CD4-positive, alpha-beta T cell (primary cell): Measurements from ENCODE around the gene MT1G. TPM values are rescaled to one million over a fixed set of nuclear protein-coding genes. Genes with fewer than 3 reads are reported as not detected.
A peak's percentile ranks its signal among the peaks of the same experiment; 100 is the strongest.

Experiments
- ATAC-seq: fragments of 200-7000 bp; cut with Tn5 transposase; one replicate; pipeline ENCODE4 v1.10.0; 2022; ENCODE audit warnings: mild to moderate bottlenecking; ENCODE audit not compliant: poor library complexity
- CTCF ChIA-PET: fragments of 350-600 bp; sonication (Branson Sonifier 250); formaldehyde crosslinking; loops from one replicate; lab custom pipeline; 2021; ENCODE audit warnings: antibody characterized with exemption, inconsistent platforms; lab: Charles Lee
- POLR2A ChIA-PET: fragments of 350-600 bp; sonication (Branson Sonifier 250); formaldehyde crosslinking; loops from one replicate; lab custom pipeline; 2021; ENCODE audit warnings: antibody characterized with exemption, inconsistent platforms; lab: Charles Lee
- DNase-seq, 14 experiments: peaks; one replicate each; pipeline ENCODE4 v3.0.0-alpha.2; 2013 to 2020; ENCODE audit warnings: mixed read lengths in 2 of 14
- H3K27ac ChIP-seq, 2 donors: one replicate each; pipeline versions ENCODE4 v1.5.1 to v1.7.0; 2013; ENCODE audit warnings: low read length in 2 of 2, low read depth in 1 of 2, mild to moderate bottlenecking in 1 of 2
- H3K27me3 ChIP-seq, 2 experiments: 1 replicate in 1 of 2; 2 replicates in 1 of 2; pipeline versions ENCODE4 v1.6.1 to v1.7.0; 2013; ENCODE audit warnings: low read length in 2 of 2, control low read depth in 1 of 2, mild to moderate bottlenecking in 1 of 2, moderate library complexity in 1 of 2; ENCODE audit not compliant: insufficient read depth in 2 of 2, control insufficient read depth in 1 of 2
- H3K36me3 ChIP-seq: one replicate; pipeline ENCODE4 v1.6.1; 2013; ENCODE audit warnings: low read length, control low read depth; ENCODE audit not compliant: insufficient read depth
- H3K4me1 ChIP-seq: one replicate; pipeline ENCODE4 v1.6.1; 2013; ENCODE audit warnings: low read length, control low read depth; ENCODE audit not compliant: insufficient read depth
- H3K4me3 ChIP-seq: one replicate; pipeline ENCODE4 v1.5.1; 2013; ENCODE audit warnings: mild to moderate bottlenecking, low read length, moderate library complexity
- H3K9me3 ChIP-seq, 2 experiments: 1 replicate in 1 of 2; 2 replicates in 1 of 2; pipeline versions ENCODE4 v1.6.1 to v1.7.0; 2013; ENCODE audit warnings: low read length in 2 of 2, mild to moderate bottlenecking in 2 of 2, control low read depth in 1 of 2, moderate library complexity in 1 of 2; ENCODE audit not compliant: control insufficient read depth in 1 of 2, insufficient read depth in 1 of 2
- H3K27ac Mint-ChIP-seq: one replicate; pipeline ENCODE4 v1.8.0; 2020; ENCODE audit warnings: mixed read lengths
- H3K27me3 Mint-ChIP-seq: one replicate; pipeline ENCODE4 v1.8.0; 2021; ENCODE audit warnings: mixed read lengths
- H3K36me3 Mint-ChIP-seq: one replicate; pipeline ENCODE4 v1.8.0; 2021; ENCODE audit warnings: low read depth, mixed read lengths
- H3K4me1 Mint-ChIP-seq: one replicate; pipeline ENCODE4 v1.8.0; 2021; ENCODE audit warnings: low read depth, mixed read lengths
- H3K4me3 Mint-ChIP-seq: one replicate; pipeline ENCODE4 v1.8.0; 2020; ENCODE audit warnings: mild to moderate bottlenecking, mixed read lengths
- H3K9me3 Mint-ChIP-seq: one replicate; pipeline ENCODE4 v1.8.0; 2020; ENCODE audit warnings: mixed read lengths
- CTCF ChIP-seq: fragments of 200-600 bp; IDR thresholded peaks from one replicate; pipeline ENCODE4 v1.8.0; 2022; ENCODE audit warnings: antibody characterized with exemption, mild to moderate bottlenecking
- intact Hi-C, 2 experiments: fragments of 100-400 bp; cut with DNase I in 1 of 2; cut with micrococcal nuclease in 1 of 2; formaldehyde crosslinking; loops; one replicate each; pipeline versions ENCODE4 v1.15.1 to v1.9.0; 2023 to 2025; cut with DNase I, micrococcal nuclease
- total RNA-seq, 174 experiments: library from RNA in 2 of 174; stranded (reverse) in 2 of 174; gene quantifications; one replicate each; pipeline ENCODE4 v1.2.3 and lab custom pipeline; 2021 to 2026

Gene MT1G
- total RNA-seq, 2 experiments from 2014 or later, result not detected

GRCh38 chr16:56664506-56664905 is 3.4 kb downstream of the MT1G start:
- ATAC-seq (no peak), DNase-seq (no peak)
- H3K36me3 ChIP-seq, result no peaks in the 10 kb centered on the region
- H3K9me3 Mint-ChIP-seq, result no peaks in the 10 kb centered on the region
- peaks cover 37% of the 10 kb centered on the region for H3K4me1 Mint-ChIP-seq
- TF ChIP-seq CTCF, result no peak
- POLR2A ChIA-PET, result no interaction called here
- H3K27me3 ChIP-seq, result peaks cover 34 to 37% of the 10 kb centered on the region in 2 experiments
- CTCF ChIA-PET, result no interaction called here
- no peak overlapping the region for H3K4me3 Mint-ChIP-seq
- H3K4me3 ChIP-seq, result no peak overlapping the region
- H3K27ac ChIP-seq, result no peak overlapping the region
- intact Hi-C loops, result no loop called here
- peaks cover 0 to 6% of the 10 kb centered on the region in 2 experiments for H3K9me3 ChIP-seq
- H3K27ac Mint-ChIP-seq, result no peak overlapping the region
- peaks cover 32% of the 10 kb centered on the region for H3K4me1 ChIP-seq
- peaks cover 63% of the 10 kb centered on the region for H3K27me3 Mint-ChIP-seq
- H3K36me3 Mint-ChIP-seq, result no peaks in the 10 kb centered on the region

- CTCF ChIA-PET, result no interaction called here
- H3K9me3 Mint-ChIP-seq, result no peaks in the 10 kb centered on the region
- Histone ChIP-seq H3K9me3 (no peaks in the 10 kb centered on the region), H3K36me3 (no peaks in the 10 kb centered on the region), H3K27me3 (peaks cover 16 to 19% of the 10 kb centered on the region in 2 experiments), H3K27ac (no peak overlapping the region), H3K4me3 (peak overlapping the region; percentile 60), H3K4me1 (peaks cover 31% of the 10 kb centered on the region)
- H3K4me1 Mint-ChIP-seq, result peaks cover 32% of the 10 kb centered on the region
- H3K27me3 Mint-ChIP-seq, result peaks cover 44% of the 10 kb centered on the region
- peak overlapping the region; percentile 76 for H3K4me3 Mint-ChIP-seq
- peak overlapping the region; percentile 72 for H3K27ac Mint-ChIP-seq
- intact Hi-C loops, result no loop called here
- POLR2A ChIA-PET, result interaction anchor here (0.7 to 2.3 kb wide), 7 partner anchors 9 to 55 kb away, joined by 3 to 8 read pairs (median 4); partner anchors contain the start of genes MT1X and MT2A
- peak in 7 of 14 experiments; percentile 16 to 57 (median 44) for DNase-seq
- no peak for TF ChIP-seq CTCF
- peaks cover 4% of the 10 kb centered on the region for H3K36me3 Mint-ChIP-seq
- peak; percentile 64 for ATAC-seq
Measured at GRCh38 chr16:56662357-56663354, 5.2 kb downstream of the MT1G start.

- Histone ChIP-seq H3K36me3 (no peaks in the 10 kb centered on the region), H3K4me1 (peaks cover 32% of the 10 kb centered on the region), H3K9me3 (no peaks in the 10 kb centered on the region), H3K27ac (no peak overlapping the region), H3K27me3 (peaks cover 0 to 3% of the 10 kb centered on the region in 2 experiments), H3K4me3 (peak overlapping the region; percentile 67)
- TF ChIP-seq CTCF, result no peak
- DNase-seq (no peak), ATAC-seq (no peak)
- ChIA-PET POLR2A (interaction anchor here (1.2 kb wide), 3 partner anchors 24 to 50 kb away, joined by 4 to 7 read pairs (median 5); partner anchors contain the start of genes MT1X and MT2A), CTCF (no interaction called here)
- H3K27ac Mint-ChIP-seq, result peak overlapping the region; percentile 84
- no peaks in the 10 kb centered on the region for H3K9me3 Mint-ChIP-seq
- H3K36me3 Mint-ChIP-seq, result peaks cover 4% of the 10 kb centered on the region
- H3K27me3 Mint-ChIP-seq, result peaks cover 3% of the 10 kb centered on the region
- peaks cover 30% of the 10 kb centered on the region for H3K4me1 Mint-ChIP-seq
- intact Hi-C loops, result no loop called here
- H3K4me3 Mint-ChIP-seq, result peak overlapping the region; percentile 98
Measured at GRCh38 chr16:56658327-56658875, 9.5 kb downstream of the MT1G start.
